SK-N-SH treated with all-trans-retinoic acid at 6 μM for 48 hours (cell line): ENCODE results near the gene TSHZ2.

ENCODE experiments used
- ESRRG ChIP-seq: fragments of 250-450 bp; sonication (Bioruptor Pico); IDR thresholded peaks from 2 replicates; pipeline ENCODE4 v1.6.1; 2021; ENCODE audit warnings: mild to moderate bottlenecking
- RARB ChIP-seq: fragments of 250-450 bp; sonication (Bioruptor Pico); IDR thresholded peaks from 2 replicates; pipeline ENCODE4 v1.8.0; 2021; ENCODE audit warnings: mild to moderate bottlenecking, moderate library complexity
- ZNF70 ChIP-seq: fragments of 450-650 bp; formaldehyde crosslinking; IDR thresholded peaks from 2 replicates; pipeline ENCODE4 v1.5.0; 2020; ENCODE audit warnings: mild to moderate bottlenecking, moderate library complexity
- ZNF8 ChIP-seq: fragments of 450-650 bp; formaldehyde crosslinking; IDR thresholded peaks from 2 replicates; pipeline ENCODE4 v1.5.0; 2020; ENCODE audit warnings: mild to moderate bottlenecking, moderate library complexity
- TF ChIP-seq, protein P1 (sequence below): fragments of 250-450 bp; sonication (Bioruptor Pico); IDR thresholded peaks from 2 replicates; pipeline ENCODE4 v1.8.0; 2020; ENCODE audit warnings: mild to moderate bottlenecking, moderate library complexity, borderline replicate concordance
- TF ChIP-seq, protein P2 (sequence below): fragments of 250-450 bp; sonication (Bioruptor Pico); IDR thresholded peaks from 2 replicates; pipeline ENCODE4 v1.5.1; 2020; ENCODE audit warnings: low read depth, mild to moderate bottlenecking, moderate library complexity

DNA sequence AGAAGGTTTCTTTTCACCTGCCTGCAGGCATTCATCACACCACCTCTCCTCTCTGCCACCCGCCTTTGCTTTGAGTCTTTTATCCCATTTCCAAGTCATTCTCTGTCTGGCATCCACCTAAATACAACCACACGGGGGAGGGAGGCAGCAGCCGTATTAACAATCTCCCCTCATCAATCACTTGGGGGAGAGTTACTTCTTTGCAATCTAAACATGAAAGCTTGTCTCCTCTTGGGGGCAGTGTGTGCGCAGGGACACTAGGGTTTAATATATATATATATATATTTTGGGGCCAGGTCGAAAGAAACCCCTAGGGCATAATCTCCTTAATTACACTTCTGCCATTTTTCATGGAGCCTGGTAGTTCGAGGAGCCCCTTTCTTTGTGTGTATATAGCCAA, 214.5 kb downstream of the TSHZ2 start:
- TF ChIP-seq ZNF70 (no peak), ESRRG (CRISPR knock-in tag) (no peak), ZNF8 (no peak), RARB (CRISPR knock-in tag) (no peak)
- TF ChIP-seq, protein P1, sequence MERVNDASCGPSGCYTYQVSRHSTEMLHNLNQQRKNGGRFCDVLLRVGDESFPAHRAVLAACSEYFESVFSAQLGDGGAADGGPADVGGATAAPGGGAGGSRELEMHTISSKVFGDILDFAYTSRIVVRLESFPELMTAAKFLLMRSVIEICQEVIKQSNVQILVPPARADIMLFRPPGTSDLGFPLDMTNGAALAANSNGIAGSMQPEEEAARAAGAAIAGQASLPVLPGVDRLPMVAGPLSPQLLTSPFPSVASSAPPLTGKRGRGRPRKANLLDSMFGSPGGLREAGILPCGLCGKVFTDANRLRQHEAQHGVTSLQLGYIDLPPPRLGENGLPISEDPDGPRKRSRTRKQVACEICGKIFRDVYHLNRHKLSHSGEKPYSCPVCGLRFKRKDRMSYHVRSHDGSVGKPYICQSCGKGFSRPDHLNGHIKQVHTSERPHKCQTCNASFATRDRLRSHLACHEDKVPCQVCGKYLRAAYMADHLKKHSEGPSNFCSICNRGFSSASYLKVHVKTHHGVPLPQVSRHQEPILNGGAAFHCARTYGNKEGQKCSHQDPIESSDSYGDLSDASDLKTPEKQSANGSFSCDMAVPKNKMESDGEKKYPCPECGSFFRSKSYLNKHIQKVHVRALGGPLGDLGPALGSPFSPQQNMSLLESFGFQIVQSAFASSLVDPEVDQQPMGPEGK (CRISPR knock-in tag), result no peak
- TF ChIP-seq, protein P2, sequence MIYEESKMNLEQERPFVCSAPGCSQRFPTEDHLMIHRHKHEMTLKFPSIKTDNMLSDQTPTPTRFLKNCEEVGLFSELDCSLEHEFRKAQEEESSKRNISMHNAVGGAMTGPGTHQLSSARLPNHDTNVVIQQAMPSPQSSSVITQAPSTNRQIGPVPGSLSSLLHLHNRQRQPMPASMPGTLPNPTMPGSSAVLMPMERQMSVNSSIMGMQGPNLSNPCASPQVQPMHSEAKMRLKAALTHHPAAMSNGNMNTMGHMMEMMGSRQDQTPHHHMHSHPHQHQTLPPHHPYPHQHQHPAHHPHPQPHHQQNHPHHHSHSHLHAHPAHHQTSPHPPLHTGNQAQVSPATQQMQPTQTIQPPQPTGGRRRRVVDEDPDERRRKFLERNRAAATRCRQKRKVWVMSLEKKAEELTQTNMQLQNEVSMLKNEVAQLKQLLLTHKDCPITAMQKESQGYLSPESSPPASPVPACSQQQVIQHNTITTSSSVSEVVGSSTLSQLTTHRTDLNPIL (CRISPR knock-in tag), result no peak
